ENCODE measurements around the gene CACNB1. TPM values are rescaled to one million over a fixed set of nuclear protein-coding genes. Genes with fewer than 3 reads are reported as not detected.

The CACNB1 gene
- total and polyA plus RNA-seq, 2 of the 13 experiments (the other 11 are each of a cell fraction or from before 2014, with no cell fraction given) = 0.75 to 1.5 TPM

DNA sequence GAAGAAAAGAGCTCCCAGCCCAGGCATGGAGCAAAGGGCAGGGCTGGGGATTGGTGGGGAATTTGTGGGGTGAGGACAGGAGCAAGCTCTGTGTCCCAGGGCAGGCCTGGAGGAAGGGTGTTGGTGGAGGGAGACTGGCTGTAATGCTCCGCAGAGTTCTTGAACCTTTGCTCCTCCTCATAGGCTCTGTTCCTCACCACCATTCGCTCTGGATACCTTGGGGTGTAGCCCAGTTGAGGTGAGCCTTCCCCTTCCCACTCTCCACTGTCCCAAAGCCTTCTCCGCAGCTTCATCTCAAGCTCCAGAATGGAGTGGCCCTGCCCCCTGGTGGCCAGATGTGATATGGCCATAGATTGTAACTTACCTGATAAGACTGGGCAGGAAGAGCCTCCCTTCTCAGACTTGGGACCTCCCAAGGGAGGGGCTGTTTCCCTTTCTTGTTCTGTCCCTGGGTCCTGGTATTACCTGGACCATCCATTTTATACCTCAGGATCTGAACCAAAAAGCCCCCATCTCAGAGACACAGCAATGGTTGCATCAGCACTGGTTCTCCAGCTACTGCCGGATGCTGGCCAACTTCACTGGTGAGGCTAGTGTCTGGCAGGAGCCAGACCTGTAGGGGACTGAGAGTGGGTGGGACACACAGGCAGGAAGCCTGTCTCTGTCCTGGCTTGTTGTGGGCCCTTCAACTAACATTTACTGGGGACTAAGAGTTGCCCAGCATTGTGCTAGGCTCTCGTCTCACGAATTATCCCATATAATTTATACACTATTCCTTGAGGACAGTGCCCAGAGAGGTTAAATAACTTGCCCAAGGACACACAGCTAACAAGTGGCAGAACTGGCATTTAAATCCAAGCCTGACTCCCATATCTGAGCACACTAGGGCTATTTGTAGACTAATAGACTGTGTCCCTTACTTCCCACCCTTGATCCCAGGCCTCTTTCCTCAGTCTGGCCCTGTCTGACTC, 47.4 kb upstream of the CACNB1 start (continued):
- TF ChIP-seq NFIB (CRISPR knock-in tag; IDR thresholded peaks at IDR 0.05; ENCODE audit: borderline replicate concordance) = no peak
- TF ChIP-seq, protein P1, sequence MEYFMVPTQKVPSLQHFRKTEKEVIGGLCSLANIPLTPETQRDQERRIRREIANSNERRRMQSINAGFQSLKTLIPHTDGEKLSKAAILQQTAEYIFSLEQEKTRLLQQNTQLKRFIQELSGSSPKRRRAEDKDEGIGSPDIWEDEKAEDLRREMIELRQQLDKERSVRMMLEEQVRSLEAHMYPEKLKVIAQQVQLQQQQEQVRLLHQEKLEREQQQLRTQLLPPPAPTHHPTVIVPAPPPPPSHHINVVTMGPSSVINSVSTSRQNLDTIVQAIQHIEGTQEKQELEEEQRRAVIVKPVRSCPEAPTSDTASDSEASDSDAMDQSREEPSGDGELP (IDR thresholded peaks at IDR 0.05; ENCODE audit: borderline replicate concordance, low read depth) = no peak
- TF ChIP-seq, protein P2, sequence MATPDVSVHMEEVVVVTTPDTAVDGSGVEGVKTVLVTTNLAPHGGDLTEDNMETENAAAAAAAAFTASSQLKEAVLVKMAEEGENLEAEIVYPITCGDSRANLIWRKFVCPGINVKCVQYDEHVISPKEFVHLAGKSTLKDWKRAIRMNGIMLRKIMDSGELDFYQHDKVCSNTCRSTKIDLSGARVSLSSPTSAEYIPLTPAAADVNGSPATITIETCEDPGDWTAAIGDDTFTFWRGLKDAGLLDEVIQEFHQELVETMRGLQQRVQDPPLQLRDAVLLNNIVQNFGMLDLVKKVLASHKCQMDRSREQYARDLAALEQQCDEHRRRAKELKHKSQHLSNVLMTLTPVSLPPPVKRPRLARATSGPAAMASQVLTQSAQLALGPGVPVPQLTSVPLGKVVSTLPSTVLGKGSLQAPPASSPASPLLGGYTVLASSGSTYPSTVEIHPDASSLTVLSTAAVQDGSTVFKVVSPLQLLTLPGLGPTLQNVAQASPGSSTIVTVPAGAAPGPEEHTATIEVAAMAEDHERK (CRISPR knock-in tag; IDR thresholded peaks at IDR 0.05; ENCODE audit: low read depth) = no peak
- TF ChIP-seq, protein P3, sequence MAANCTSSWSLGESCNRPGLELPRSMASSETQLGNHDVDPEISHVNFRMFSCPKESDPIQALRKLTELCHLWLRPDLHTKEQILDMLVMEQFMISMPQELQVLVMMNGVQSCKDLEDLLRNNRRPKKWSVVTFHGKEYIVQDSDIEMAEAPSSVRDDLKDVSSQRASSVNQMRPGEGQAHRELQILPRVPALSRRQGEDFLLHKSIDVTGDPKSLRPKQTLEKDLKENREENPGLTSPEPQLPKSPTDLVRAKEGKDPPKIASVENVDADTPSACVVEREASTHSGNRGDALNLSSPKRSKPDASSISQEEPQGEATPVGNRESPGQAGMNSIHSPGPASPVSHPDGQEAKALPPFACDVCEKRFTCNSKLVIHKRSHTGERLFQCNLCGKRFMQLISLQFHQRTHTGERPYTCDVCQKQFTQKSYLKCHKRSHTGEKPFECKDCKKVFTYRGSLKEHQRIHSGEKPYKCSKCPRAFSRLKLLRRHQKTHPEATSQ (CRISPR knock-in tag; IDR thresholded peaks at IDR 0.05; ENCODE audit: borderline replicate concordance) = no peak
- TF ChIP-seq NFRKB (IDR thresholded peaks at IDR 0.05) = no peak
- TF ChIP-seq EED (CRISPR knock-in tag; IDR thresholded peaks at IDR 0.05) = no peak; the same call in 1 of the 2 replicates
- no peak for TF ChIP-seq YEATS2 (CRISPR knock-in tag; IDR thresholded peaks at IDR 0.05; ENCODE audit: borderline replicate concordance)
- TF ChIP-seq HCFC1 (IDR thresholded peaks at IDR 0.05; ENCODE audit: low read depth, low read length) = no peak
- TF ChIP-seq ZNF781 (CRISPR knock-in tag; IDR thresholded peaks at IDR 0.05; ENCODE audit: borderline replicate concordance, not compliant biosample characterization) = no peak
- peak; percentile 82 for TF ChIP-seq ZNF883 (CRISPR knock-in tag; IDR thresholded peaks at IDR 0.05; ENCODE audit: not compliant biosample characterization)
- no peak for TF ChIP-seq CEBPB (IDR thresholded peaks at IDR 0.05; ENCODE audit: borderline replicate concordance, low read depth, low read length)
- TF ChIP-seq, protein P4, sequence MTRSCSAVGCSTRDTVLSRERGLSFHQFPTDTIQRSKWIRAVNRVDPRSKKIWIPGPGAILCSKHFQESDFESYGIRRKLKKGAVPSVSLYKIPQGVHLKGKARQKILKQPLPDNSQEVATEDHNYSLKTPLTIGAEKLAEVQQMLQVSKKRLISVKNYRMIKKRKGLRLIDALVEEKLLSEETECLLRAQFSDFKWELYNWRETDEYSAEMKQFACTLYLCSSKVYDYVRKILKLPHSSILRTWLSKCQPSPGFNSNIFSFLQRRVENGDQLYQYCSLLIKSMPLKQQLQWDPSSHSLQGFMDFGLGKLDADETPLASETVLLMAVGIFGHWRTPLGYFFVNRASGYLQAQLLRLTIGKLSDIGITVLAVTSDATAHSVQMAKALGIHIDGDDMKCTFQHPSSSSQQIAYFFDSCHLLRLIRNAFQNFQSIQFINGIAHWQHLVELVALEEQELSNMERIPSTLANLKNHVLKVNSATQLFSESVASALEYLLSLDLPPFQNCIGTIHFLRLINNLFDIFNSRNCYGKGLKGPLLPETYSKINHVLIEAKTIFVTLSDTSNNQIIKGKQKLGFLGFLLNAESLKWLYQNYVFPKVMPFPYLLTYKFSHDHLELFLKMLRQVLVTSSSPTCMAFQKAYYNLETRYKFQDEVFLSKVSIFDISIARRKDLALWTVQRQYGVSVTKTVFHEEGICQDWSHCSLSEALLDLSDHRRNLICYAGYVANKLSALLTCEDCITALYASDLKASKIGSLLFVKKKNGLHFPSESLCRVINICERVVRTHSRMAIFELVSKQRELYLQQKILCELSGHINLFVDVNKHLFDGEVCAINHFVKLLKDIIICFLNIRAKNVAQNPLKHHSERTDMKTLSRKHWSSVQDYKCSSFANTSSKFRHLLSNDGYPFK (CRISPR knock-in tag; IDR thresholded peaks at IDR 0.05; ENCODE audit: borderline replicate concordance) = peak; percentile 54; the same call in 1 of the 2 replicates
- no peak for TF ChIP-seq MIXL1 (CRISPR knock-in tag; IDR thresholded peaks at IDR 0.05)
- no peak for TF ChIP-seq MEIS2 (CRISPR knock-in tag; IDR thresholded peaks at IDR 0.05)
- TF ChIP-seq ZSCAN22 (CRISPR knock-in tag; IDR thresholded peaks at IDR 0.05) = 0 out of 2 replicates have a peak, but pooled peaks have one; percentile 28
- TF ChIP-seq ZNF124 (CRISPR knock-in tag; IDR thresholded peaks at IDR 0.05) = no peak
- no peak; the same call in 1 of the 2 replicates for TF ChIP-seq ZNF331 (CRISPR knock-in tag; IDR thresholded peaks at IDR 0.05)
- TF ChIP-seq MAFG (CRISPR knock-in tag; IDR thresholded peaks at IDR 0.05) = no peak
- TF ChIP-seq, protein P5, sequence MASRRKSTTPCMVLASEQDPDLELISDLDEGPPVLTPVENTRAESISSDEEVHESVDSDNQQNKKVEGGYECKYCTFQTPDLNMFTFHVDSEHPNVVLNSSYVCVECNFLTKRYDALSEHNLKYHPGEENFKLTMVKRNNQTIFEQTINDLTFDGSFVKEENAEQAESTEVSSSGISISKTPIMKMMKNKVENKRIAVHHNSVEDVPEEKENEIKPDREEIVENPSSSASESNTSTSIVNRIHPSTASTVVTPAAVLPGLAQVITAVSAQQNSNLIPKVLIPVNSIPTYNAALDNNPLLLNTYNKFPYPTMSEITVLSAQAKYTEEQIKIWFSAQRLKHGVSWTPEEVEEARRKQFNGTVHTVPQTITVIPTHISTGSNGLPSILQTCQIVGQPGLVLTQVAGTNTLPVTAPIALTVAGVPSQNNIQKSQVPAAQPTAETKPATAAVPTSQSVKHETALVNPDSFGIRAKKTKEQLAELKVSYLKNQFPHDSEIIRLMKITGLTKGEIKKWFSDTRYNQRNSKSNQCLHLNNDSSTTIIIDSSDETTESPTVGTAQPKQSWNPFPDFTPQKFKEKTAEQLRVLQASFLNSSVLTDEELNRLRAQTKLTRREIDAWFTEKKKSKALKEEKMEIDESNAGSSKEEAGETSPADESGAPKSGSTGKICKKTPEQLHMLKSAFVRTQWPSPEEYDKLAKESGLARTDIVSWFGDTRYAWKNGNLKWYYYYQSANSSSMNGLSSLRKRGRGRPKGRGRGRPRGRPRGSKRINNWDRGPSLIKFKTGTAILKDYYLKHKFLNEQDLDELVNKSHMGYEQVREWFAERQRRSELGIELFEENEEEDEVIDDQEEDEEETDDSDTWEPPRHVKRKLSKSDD (CRISPR knock-in tag; IDR thresholded peaks at IDR 0.05; ENCODE audit: low read depth) = no peak
- no peak for TF ChIP-seq AHR (CRISPR knock-in tag; IDR thresholded peaks at IDR 0.05)
